Measurements from ENCODE around the gene RPS6KA2.
"Not testable (repeated sequence)": the region's sequence is repeated elsewhere in the genome, so short reads cannot be mapped to it uniquely, and the experiment has no call there.

RPS6KA2 gene

DNA sequence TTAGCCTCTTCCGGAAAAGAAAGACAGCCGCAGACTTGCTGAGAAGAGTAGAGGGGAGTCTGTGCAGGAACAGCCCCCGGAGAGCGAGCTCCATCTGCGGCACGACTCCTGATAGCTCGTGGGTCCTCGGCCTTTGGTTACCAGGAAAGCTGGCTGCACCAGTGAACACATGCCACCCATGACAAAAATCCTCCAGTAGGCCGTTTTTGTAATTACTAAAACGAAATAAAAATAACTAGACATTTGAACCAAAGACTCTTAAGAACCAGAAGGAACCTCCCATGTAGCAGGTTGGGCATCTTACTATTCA, 82.8 kb downstream of the RPS6KA2 start:
- no peak for DNase-seq

DNA sequence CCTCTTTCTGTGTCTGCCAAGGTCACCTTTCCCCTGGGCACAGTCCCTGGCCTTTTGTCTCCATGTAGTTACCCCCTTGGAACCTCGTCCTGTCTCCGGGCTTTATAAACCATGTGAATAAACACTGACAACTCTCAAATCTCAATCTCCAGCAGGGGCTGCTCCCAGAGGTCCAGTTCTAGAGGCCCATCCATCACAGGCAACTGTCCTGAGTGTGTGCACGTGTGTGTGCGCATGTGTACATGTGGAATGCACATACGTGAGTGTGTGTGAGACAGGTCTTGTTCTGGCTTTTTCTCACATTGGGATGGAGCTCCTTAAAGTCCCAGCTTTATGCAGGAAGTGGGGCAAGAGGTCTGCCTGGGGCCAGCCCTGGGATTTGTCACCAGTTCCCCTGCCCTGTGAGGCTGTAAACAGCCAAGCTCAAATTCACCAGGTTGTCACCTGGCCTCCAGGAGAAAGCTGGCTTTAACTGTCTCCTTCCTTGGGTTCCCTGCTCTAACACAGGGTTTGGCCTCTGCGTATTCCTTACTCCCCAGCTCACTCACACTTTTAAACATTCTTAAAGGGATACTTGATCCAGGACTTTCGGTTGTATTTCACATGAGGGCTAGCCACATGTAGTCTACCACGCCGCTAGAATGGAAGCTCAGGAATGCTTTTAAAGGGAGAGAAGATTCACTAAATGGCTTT, 83.3 kb downstream of the RPS6KA2 start:
- DNase-seq, result no peak

DNA sequence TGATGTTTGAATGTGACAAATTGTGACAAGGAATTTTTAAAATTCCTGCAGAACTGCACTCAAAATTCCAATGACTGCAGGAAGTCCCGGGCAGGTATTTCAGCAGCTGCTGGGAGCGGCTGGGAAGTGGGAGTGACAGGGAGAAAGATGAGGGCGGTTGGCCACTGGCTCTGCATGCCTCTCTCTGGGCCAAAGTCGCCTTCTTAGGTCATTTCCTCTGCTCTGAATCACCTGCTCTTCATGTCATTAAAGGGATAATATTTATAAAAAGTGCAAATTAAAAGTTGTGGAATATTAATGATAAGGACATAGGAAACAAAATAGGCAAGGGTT, 84.5 kb downstream of the RPS6KA2 start:
- no peak for DNase-seq

DNA sequence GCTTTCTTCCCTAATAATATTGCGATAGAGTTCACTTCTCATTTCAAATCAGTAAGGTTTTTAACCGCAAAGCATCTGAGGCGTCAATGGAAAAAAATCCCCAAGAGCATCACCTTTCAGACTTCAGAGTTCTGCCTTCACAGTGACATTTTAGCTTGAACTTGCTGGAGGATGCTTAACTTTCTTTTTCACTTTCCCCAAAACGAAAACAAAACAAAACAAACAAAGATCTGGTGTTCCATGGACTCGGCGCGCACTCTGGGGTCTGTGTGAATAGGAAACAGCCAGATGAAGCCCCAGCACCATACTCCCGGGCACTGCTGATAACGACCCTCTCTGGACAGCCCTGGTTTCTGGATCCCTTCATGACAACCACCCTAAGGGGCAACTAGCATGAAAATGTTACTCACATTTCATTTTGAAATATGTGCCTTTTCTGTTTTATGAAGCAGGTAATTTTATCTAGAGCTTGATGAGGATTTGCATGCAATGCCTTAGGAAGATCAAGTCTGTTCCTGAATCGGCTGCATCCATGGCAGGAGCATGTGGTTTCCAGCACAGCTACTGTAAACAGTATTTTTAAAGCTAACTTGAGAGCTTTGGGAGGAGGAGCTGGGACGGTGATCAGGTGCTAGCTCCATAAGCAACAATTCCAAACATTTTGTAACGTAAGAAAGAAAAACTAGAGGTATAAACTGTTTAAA, 85.0 kb downstream of the RPS6KA2 start:
- no peak for DNase-seq

DNA sequence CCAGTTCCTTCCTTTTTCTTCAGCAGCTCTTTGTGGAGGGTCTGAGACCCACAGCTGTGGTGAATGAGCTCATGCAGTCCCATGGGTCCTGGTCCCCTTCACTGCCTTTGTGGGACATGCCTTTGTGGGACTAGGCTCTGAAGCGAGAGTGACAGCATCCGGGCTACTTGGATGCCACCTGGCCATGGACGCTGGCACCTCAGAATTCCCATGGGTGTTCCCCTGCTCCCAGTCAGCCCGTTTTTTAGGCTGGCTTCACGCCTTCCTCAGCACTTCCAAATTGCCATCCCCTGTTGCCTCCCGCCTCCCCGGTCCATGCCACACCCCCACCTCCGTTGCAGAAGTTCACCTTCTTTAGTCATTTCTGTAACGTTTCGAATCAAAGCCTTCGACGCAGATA, 85.7 kb downstream of the RPS6KA2 start:
- no peak for DNase-seq

DNA sequence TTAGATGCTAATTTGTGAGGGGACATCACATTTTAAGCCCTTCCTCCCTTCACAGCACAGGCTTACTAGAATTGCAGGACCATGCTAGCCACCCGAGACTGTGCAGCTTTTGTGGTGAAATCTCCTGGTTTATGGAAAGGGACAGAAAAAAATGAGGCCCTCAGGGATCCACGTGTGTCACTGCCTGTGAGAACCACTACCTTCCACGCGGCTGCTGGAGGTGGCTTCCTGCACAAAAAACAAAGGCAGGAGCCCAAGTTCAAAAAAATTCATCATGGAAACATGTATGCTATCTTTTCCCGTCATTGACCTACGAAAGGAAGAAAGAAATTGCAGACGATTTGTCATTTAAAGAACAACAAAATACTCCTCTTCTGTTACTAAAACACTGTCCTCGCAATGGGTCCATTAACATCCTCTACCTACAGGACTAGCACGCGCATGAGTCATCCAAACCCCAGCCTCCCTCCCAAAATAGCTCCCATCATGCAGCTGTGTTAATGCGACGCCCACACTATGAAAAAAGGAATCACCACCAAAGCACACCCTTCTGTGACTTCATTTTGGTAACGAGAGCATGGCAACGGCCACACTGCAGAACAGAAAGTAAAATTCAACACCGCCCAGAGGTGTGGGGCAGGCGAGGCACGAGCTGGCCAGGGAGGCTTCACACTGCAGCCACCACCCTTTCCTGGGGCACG, 86.3 kb downstream of the RPS6KA2 start:
- DNase-seq, result no peak

DNA sequence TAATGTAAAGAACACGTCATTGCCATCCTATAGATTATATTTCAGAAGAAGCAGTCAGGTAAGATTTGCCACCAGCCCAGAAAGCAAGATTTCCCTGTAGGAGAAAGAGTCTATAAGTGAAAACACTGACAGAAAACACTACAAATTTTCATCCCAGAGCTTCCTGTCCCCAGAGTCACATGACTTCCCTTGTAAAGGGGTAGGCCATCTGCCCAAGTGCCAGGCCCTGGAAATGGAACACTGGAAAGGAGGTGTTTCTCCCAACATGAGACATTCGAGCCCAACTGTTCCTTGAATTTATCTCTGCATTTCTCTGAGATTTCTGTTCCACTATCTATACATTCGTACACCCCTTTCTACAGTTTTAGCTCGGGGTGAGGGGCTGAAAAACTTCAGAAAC, 87.5 kb downstream of the RPS6KA2 start:
- no peak for DNase-seq

DNA sequence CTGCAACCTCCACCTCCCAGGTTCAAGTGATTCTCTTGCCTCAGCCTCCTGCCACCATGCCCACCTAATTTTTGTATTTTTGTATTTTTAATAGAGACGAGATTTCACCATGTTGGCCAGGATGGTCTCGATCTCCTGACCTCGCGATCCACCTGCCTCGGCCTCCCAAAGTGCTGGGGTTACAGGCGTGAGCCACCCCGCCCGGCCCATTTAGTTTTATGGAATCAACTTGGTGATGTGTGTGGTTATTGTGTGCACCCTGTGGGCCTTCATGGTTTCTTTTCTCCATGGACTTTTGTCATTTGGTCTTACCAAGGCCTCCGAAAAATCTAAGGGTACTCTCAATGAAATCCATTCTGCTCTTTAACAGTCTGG, 88.1 kb downstream of the RPS6KA2 start:
- not testable (repeated sequence) for DNase-seq

DNA sequence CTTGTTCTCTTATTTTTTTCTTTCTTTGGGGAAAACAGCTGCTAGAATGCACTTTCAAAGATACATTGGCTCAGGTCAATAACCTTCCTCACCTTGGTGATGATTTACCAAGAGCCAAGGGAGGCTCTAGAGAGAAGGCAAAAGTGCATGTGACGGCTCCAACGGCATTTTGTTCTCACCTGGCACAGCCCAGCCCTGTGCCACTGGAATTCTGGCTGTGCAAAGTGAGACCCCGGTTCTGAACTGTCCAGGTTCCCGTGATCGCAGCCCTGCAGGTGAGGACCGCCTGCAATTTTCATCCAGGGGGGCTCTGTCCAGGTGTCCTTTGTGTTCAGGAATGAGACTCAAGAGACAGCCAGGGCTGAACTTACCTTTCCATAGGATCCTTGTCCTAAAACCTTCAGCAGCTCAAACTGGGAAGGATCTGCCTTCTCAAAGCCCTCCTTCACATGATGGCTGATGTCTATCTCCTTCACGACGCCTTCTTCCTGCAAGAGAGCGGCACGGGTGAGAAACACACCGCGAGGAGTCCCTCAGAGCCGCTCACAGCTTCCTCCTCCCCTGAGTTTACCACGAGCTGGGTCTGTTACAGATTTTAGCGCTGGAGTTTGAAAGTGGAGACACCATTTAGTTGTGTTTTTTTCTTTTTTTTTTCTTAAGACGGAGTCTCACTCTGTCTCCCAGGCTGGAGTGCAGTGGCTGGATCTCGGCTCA, 88.6 kb downstream of the RPS6KA2 start:
- DNase-seq, result no peak

DNA sequence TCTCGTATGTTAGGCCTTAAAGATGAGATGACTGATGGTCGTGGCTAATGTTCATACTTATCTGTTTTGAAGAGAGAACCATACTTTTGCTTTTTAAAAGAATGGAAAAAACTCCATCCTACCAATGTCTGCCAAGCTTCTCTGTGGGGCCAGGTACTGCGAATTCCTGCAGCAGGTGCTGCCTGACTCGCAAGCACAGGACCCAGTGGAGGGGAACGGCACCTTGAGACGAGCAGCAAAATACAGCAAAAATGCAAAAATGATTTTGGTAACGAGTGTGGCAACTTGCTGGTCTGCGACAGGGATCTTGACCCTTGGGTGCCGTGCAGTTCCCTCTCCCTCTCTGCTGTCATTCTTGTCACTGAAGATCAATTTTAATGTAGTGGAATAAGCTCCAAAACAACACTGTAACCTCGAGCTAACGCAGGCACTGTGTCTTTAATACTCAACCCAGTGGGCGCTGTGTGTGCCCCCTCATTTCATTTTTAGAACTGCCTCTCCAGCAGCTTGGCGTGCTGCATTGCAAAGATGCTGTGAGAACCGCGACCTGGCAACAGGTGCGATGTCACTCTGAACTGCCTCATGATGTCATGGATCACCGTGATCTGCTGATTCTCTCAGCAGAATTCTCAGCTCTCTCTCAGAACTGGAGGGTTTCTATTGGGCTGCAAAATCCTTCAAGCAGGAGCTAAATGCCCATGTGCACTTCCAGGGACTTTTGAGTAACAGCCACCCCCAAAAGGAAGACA, 92.2 kb downstream of the RPS6KA2 start:
- no peak for DNase-seq

DNA sequence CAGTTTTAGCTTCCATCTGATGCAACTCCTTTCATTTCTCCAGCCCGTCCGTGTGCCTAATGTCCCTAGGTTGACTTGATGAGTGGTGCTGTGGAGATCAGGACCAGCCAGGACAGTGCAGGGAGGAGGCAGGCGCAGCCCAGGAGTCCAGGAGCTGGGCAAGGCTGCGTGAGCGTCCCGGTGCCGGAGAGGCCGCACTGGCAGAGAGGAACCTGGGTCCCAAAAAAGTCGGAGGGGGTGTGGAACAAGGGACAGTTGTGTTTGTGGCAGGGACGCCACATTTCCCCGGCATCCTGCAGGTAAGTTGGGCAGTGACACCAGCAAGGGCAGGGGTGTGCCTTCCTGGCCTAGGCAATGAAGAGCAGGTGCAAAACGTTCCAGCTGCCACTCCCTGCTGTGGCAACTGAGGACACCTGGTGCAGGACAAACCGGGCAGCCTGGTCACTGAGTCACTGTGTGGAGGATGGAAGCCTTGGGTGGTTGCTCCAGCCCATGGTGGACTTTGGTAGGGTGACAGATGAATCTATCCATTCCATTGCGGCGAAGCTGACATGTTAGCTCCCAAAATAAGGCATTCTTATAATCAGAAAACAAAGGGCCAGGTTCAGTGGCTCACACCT, 93.7 kb downstream of the RPS6KA2 start:
- DNase-seq, result no peak

DNA sequence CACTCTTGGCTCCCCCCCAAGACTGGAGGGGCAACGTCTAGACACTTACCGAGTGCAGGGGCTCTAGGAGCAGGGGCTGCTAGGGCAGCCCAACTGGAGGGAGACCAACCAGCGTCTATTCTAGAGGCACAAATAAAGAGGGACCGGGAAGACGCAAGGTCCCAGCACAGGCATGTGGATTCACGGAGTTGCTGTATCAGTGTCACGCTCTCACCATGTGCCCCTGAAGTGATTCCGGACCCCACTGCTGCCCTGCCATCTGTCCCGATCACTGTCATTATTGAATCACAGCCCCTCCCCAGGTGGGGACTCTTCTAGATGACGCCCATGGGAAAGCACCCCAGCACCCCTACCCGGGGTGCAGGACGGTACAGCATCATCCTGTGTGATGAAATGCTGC, 94.7 kb downstream of the RPS6KA2 start:
- no peak for DNase-seq

DNA sequence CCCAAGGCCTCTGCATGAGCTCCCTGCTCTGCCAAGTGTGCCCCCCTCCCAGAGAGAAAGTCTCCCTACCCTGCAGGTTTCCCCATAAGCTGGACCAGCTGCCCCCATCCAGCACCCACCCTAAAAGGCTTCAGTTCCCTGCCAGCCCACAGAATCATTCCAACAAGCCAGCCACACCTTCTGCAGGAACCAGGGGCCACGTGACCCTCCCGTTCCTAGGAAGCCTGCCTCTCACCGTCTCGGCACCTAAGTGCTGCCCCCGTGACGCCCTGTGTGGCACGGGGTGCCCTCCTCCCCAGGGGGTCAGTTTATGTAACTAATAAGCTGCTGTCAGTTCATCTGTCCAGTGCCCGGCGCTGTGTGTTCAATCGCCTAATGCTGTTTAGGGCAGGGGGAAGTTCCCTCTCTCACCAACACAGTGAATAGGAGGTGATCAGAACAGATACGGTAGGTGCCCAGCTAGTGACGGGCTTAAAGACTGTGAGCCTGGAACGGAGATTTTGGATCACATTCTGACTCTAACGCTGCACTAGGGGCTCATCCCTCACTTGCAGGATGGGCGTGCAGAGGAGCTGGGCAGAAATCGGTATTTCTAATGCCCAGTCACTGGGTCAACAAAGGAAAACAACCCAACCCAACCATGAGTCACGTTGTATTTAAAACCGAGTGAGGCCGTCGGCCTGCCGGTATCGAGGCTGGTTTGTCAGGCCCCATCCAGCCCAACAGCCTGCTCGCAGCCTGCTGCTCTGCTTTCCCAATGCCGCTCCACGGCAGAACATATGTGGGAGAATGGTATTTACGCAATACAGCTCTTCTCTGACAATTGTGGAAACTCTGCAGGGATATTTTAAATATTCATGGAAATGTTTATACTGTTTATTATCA, 96.6 kb downstream of the RPS6KA2 start:
- DNase-seq, result no peak

DNA sequence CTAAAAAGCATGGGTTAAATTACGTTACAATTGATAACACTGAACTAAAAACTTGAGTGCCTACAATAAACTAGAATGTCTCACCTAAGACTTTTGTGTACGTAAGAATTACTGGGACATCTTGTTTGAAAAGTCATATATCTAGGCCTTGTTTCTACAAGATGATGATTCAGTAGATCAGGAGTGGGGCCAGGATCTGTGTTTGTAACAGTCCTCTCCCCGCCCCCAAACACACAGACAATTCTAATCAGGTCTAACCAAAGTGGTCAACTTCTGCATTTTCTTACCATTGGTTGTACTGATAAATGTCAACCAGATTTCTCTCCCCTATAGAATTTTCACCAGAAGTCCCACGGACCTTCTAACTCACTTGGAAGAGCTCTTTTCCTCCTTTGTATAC, 97.5 kb downstream of the RPS6KA2 start:
- DNase-seq, result no peak

DNA sequence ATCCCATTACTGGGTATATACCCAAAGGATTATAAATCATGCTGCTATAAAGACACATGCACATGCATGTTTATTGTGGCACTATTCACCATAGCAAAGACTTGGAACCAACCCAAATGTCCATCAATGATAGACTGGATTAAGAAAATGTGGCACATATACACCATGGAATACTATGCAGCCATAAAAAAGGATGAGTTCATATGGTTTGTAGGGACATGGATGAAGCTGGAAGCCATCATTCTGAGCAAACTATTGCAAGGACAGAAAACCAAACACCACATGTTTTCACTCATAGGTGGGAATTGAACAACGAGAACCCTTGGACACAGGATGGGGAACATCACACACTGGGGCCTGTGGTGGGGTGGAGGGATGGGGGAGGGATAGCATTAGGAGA, 98.0 kb downstream of the RPS6KA2 start:
- DNase-seq, result not testable (repeated sequence)

DNA sequence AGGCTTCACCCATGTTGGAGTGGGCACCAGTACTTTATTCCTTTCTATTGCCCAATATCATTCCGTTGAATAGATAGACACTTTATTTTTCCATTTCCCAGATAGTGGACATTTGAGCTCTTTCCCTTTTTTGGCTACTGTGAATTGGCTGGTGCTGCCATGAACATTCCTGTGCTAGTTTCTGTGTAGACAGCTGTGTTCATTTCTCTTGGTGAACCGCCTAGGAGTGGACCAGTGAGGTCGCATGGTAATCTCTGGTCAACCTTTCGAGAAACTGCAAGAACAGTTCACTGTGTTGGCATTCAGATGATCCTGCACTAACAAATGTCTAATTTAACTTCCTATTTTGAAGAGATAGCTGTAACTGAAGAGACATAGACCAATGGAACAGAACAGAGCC, 99.2 kb downstream of the RPS6KA2 start:
- no peak for DNase-seq

DNA sequence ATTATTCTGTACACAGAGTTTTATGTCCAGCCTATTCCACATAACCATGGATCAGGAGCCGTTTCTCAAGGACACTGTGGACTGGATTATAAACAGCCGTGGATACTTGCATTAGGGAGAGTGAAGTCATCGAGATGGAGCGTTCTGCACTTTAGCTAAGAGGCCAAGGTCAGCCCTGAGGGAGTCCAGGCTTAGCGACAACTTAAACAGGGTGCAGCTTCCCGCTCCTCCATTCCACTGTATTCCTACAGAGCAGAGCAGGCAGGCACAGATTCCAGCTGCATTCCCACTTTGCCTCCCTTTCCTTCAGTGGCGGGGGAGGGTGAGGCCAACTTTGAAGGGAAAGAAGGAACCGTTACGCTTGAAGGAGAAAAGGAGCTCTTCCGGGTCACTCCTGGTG, 100.1 kb downstream of the RPS6KA2 start:
- no peak for DNase-seq

DNA sequence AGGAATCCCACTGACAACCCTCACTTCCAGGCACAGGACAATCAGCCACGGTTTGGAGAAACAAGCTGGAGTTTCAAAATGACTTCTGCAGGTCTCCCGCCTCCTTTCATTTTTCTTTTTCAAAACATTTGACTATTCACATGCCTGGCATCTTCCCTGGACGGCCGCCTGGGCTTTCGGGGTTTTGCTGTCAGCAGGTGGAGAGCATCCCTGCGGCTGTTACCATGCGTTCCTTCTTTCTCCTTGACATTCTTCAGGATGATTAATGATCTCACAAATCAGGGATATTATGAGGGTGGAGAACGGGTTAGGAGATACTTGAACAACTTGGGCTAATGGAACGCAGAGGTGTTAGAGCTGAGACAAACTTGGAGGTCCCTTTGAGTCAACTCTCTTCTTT, 101.5 kb downstream of the RPS6KA2 start:
- no peak for DNase-seq

DNA sequence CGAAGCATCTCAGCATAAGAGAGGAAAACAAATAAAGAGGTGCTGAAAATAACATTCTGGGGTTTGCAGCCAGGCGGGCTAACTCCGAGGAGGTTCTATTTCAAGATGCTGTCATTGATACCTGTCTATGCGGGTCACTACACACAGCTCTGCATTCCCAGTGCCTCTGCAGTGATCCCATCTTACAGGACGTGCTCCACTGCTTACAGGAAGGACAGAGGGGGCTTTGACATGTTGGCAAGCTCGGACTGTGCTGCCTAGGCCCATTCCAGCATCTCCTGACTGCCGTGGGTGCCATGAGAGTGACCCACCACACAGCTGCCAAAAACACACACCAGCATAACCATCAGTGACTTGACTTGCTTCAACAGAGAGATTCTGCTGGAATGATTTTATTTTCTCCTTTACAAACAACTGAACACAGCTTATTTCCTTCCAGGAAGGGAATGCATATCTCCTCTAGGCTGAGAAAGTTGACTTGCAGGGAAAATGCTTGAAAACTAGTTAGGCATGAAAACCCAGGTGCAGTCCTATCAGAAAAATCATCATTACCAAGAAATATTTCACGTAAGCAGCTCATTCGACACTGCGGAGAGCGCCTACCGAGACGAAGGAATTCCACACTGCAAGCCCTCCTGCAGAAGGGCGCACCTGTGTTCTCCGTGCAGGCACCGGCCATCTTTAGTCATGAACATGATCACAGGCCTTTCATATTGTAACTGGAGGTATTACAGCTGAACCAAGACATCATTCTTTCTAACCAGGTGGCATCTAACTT, 103.1 kb downstream of the RPS6KA2 start:
- no peak for DNase-seq

DNA sequence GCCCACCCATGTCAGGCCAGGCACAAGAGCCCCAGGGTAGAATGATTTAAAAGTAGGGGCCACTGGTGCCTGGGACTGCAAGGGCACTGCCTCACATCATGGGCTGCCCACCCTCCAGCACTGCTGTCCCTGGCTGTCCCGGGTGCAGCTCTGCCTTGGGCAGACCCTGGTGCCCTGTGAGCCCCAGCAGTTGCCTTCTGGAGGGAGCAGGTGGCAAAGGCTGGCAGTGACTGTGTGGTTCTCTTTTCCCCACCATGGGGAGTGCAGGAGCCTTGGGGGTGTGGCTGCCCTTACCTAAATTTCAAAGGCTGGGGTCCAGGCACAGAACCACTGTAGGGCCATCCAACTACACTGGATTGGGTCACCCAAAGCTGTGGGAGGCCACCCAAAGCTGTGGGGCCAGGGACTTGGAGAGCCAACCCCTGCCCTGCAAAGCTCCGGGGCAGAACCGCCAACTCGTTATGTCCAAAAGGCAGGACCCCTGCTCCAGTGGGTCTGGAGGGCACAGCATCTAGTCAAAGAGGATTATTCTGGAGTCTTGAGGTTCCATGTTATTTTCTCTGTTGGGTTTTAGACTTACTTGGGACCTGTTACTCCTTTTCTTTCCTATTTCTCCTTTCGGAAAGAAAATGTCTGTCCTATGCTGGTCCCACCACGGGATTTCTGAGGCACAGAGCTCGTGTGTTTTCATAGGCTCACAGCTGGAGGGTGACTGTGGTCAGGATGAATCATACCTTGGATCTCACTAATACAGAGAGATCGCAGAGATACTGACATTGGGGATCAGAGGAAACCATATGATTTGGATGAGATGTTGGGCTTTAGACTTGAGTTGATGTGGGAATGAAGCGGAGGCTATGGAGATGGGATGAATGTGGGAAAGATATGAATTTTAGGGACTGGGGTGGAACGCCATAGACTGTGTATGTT, 105.9 kb downstream of the RPS6KA2 start:
- no peak for DNase-seq
